ENCODE measurements around the gene ARMH2. TPM values are rescaled to one million over a fixed set of nuclear protein-coding genes. Genes with fewer than 3 reads are reported as not detected.

Gene ARMH2
- not detected for total RNA-seq

- Histone ChIP-seq H3K27ac (no peak within 1 kb of the TSS), H3K9me3 (no peaks in the 10 kb centered on the region), H3K36me3 (no peaks in the 10 kb centered on the region), H3K27me3 (replicated peaks; ENCODE audit: insufficient read depth) (no peaks in the 10 kb centered on the region), H3K4me3 (no peak within 1 kb of the TSS), H3K4me1 (ENCODE audit: control insufficient read depth in 1 of 2, low read depth in 2 of 2) (no peaks in the 10 kb centered on the region)
- TF ChIP-seq CTCF (IDR thresholded peaks at IDR 0.05) = no peak
- ATAC-seq (ENCODE audit: insufficient number of reproducible peaks, low FRiP score, low read depth) (no peak), DNase-seq (ENCODE audit: low spot score) (no peak)
Measured at GRCh38 chr6:24798740-24799540, at the start of gene ARMH2. ARMH2 (minus strand) TSS chr6:24798917; CDS start chr6:24798857, 60 bp downstream.

- ATAC-seq (ENCODE audit: insufficient number of reproducible peaks, low FRiP score, low read depth) = no peak
- DNase-seq (ENCODE audit: low spot score) = no peak
- no peak for TF ChIP-seq CTCF (IDR thresholded peaks at IDR 0.05)
- Histone ChIP-seq H3K9me3 (no peaks in the 10 kb centered on the region), H3K27me3 (replicated peaks; ENCODE audit: insufficient read depth) (no peaks in the 10 kb centered on the region), H3K4me1 (ENCODE audit: control insufficient read depth in 1 of 2, low read depth in 2 of 2) (peaks cover 0 to 7% of the 10 kb centered on the region in 2 donors), H3K4me3 (no peak overlapping the region), H3K27ac (no peak overlapping the region), H3K36me3 (no peaks in the 10 kb centered on the region)
Measured at GRCh38 chr6:24848461-24848860, 49.7 kb upstream of the ARMH2 start.

GRCh38 chr6:24847402-24847801, 48.7 kb upstream of the ARMH2 start:
- ATAC-seq (ENCODE audit: insufficient number of reproducible peaks, low FRiP score, low read depth) (no peak), DNase-seq (ENCODE audit: low spot score) (no peak)
- no peak overlapping the region for H3K27ac ChIP-seq
- no peaks in the 10 kb centered on the region for H3K9me3 ChIP-seq
- no peaks in the 10 kb centered on the region for H3K36me3 ChIP-seq
- H3K4me1 ChIP-seq (ENCODE audit: control insufficient read depth in 1 of 2, low read depth in 2 of 2) = peaks cover 0 to 7% of the 10 kb centered on the region in 2 donors
- no peaks in the 10 kb centered on the region for H3K27me3 ChIP-seq (replicated peaks; ENCODE audit: insufficient read depth)
- H3K4me3 ChIP-seq = no peak overlapping the region
- TF ChIP-seq CTCF (IDR thresholded peaks at IDR 0.05) = no peak

- ATAC-seq (ENCODE audit: insufficient number of reproducible peaks, low FRiP score, low read depth) (no peak), DNase-seq (ENCODE audit: low spot score) (no peak)
- Histone ChIP-seq H3K4me3 (no peak overlapping the region), H3K4me1 (ENCODE audit: control insufficient read depth in 1 of 2, low read depth in 2 of 2) (no peaks in the 10 kb centered on the region), H3K27me3 (replicated peaks; ENCODE audit: insufficient read depth) (no peaks in the 10 kb centered on the region), H3K9me3 (no peaks in the 10 kb centered on the region), H3K36me3 (no peaks in the 10 kb centered on the region), H3K27ac (no peak overlapping the region)
- TF ChIP-seq CTCF (IDR thresholded peaks at IDR 0.05) = no peak
Measured at GRCh38 chr6:24845578-24845977, 46.9 kb upstream of the ARMH2 start.

GRCh38 chr6:24844903-24845302, 46.2 kb upstream of the ARMH2 start:
- no peaks in the 10 kb centered on the region for H3K9me3 ChIP-seq
- H3K27ac ChIP-seq = no peak overlapping the region
- ATAC-seq (ENCODE audit: insufficient number of reproducible peaks, low FRiP score, low read depth) (no peak), DNase-seq (ENCODE audit: low spot score) (no peak)
- TF ChIP-seq CTCF (IDR thresholded peaks at IDR 0.05) = no peak
- no peak overlapping the region for H3K4me3 ChIP-seq
- no peaks in the 10 kb centered on the region for H3K27me3 ChIP-seq (replicated peaks; ENCODE audit: insufficient read depth)
- no peaks in the 10 kb centered on the region for H3K4me1 ChIP-seq (ENCODE audit: control insufficient read depth in 1 of 2, low read depth in 2 of 2)
- H3K36me3 ChIP-seq = no peaks in the 10 kb centered on the region

Measured in thoracic aorta (tissue), 2 donors.